Kidney capillary endothelial cell (primary cell): ENCODE results near the gene SKI.

Source experiments
- DNase-seq: peaks from one replicate; pipeline ENCODE4 v3.0.0-alpha.2; 2018; ENCODE audit warnings: low spot score

SKI gene

GRCh38 chr1:2340086-2340917 lies 112.2 kb downstream of the SKI start:
- DNase-seq, result no peak

- no peak for DNase-seq
These were observed 112.8 kb downstream of the SKI start for GRCh38 chr1:2340918-2341254.

GRCh38 chr1:2341706-2342383 lies 113.7 kb downstream of the SKI start:
- DNase-seq, result no peak

- DNase-seq, result no peak
These were observed 114.4 kb downstream of the SKI start for GRCh38 chr1:2342384-2343022.

- no peak for DNase-seq
These were observed 115.2 kb downstream of the SKI start for GRCh38 chr1:2343023-2343935.

- DNase-seq, result no peak
These were observed 116.1 kb downstream of the SKI start for GRCh38 chr1:2344121-2344681.

- no peak for DNase-seq
These were observed 116.7 kb downstream of the SKI start for GRCh38 chr1:2344744-2345296.

- DNase-seq, result no peak
These were observed 117.4 kb downstream of the SKI start for GRCh38 chr1:2345297-2346075.

GRCh38 chr1:2346691-2347408 lies 118.7 kb downstream of the SKI start:
- DNase-seq, result no peak

- no peak for DNase-seq
These were observed 119.3 kb downstream of the SKI start for GRCh38 chr1:2347409-2347785.

- no peak for DNase-seq
These were observed 119.8 kb downstream of the SKI start for GRCh38 chr1:2347896-2348295.

- no peak for DNase-seq
These were observed 120.5 kb downstream of the SKI start for GRCh38 chr1:2348346-2349325.

GRCh38 chr1:2349806-2350205 lies 121.7 kb downstream of the SKI start:
- DNase-seq, result no peak

GRCh38 chr1:2350501-2350900 lies 122.4 kb downstream of the SKI start:
- DNase-seq, result no peak

- no peak for DNase-seq
These were observed 123.0 kb downstream of the SKI start for GRCh38 chr1:2350911-2351655.

GRCh38 chr1:2351723-2352122 lies 123.6 kb downstream of the SKI start:
- DNase-seq, result no peak

- DNase-seq, result no peak
These were observed 124.3 kb downstream of the SKI start for GRCh38 chr1:2352341-2352896.
